DND-41 (cell line): Measurements from ENCODE around the gene AP1S3.
"Not testable (repeated sequence)": the region's sequence is repeated elsewhere in the genome, so short reads cannot be mapped to it uniquely, and the experiment has no call there.

Source experiments
- ATAC-seq: fragments of 200-7000 bp; cut with Tn5 transposase; 3 replicates; pipeline ENCODE4 v1.9.1; 2021; ENCODE audit warnings: low read depth; ENCODE audit not compliant: insufficient read depth
- DNase-seq: peaks from one replicate; pipeline ENCODE4 v3.0.0-alpha.2; 2020
- H2AFZ ChIP-seq: 2 replicates; pipeline ENCODE4 v1.6.0; 2012; ENCODE audit warnings: low read depth, low read length
- H3K27ac ChIP-seq: 2 replicates; pipeline ENCODE4 v1.5.1; 2012; ENCODE audit warnings: low read length, inconsistent platforms
- H3K27me3 ChIP-seq: fragments of 200-600 bp; sonication (generic); 2 replicates; pipeline ENCODE4 v1.6.0; 2012; ENCODE audit warnings: low read length, mild to moderate bottlenecking, inconsistent platforms; ENCODE audit not compliant: insufficient read depth, poor library complexity
- H3K36me3 ChIP-seq: 2 replicates; pipeline ENCODE4 v1.5.1; 2012; ENCODE audit warnings: low read length, inconsistent platforms; ENCODE audit not compliant: insufficient read depth
- H3K4me1 ChIP-seq: 2 replicates; pipeline ENCODE4 v1.5.1; 2012; ENCODE audit warnings: mild to moderate bottlenecking, low read length; ENCODE audit not compliant: insufficient read depth
- H3K4me2 ChIP-seq: 2 replicates; pipeline ENCODE4 v1.6.0; 2012; ENCODE audit warnings: mild to moderate bottlenecking, moderate library complexity, low read length, inconsistent platforms; ENCODE audit not compliant: insufficient read depth
- H3K4me3 ChIP-seq, 2 experiments: fragments of 200-600 bp in 1 of 2; shearing (Covaris generic) in 1 of 2; 2 replicates each; pipeline ENCODE4 v1.5.1; 2012 to 2016; ENCODE audit warnings: inconsistent platforms in 2 of 2, low read length in 2 of 2, mild to moderate bottlenecking in 2 of 2, low read depth in 1 of 2, moderate library complexity in 1 of 2
- H3K79me2 ChIP-seq: 2 replicates; pipeline ENCODE4 v1.6.0; 2012; ENCODE audit warnings: low read length, inconsistent platforms; ENCODE audit not compliant: insufficient read depth
- H3K9ac ChIP-seq: 2 replicates; pipeline ENCODE4 v1.6.0; 2012; ENCODE audit warnings: low read depth, mild to moderate bottlenecking, inconsistent platforms, low read length, moderate library complexity
- H3K9me3 ChIP-seq: 2 replicates; pipeline ENCODE4 v1.5.1; 2012; ENCODE audit warnings: low read length, moderate library complexity, mild to moderate bottlenecking, inconsistent platforms; ENCODE audit not compliant: insufficient read depth, severe bottlenecking
- H4K20me1 ChIP-seq: 2 replicates; pipeline ENCODE4 v1.6.0; 2012; ENCODE audit warnings: low read length; ENCODE audit not compliant: insufficient read depth
- EZH2 ChIP-seq: IDR thresholded peaks from 3 replicates; pipeline ENCODE4 v1.6.1; 2012; ENCODE audit warnings: borderline replicate concordance, low read depth, mild to moderate bottlenecking, moderate library complexity, low read length, inconsistent platforms; ENCODE audit not compliant: severe bottlenecking
- TF ChIP-seq, protein P1 (sequence below): IDR thresholded peaks from 2 replicates; pipeline ENCODE4 v1.5.1; 2012; ENCODE audit warnings: borderline replicate concordance, low read length, moderate library complexity, mild to moderate bottlenecking; ENCODE audit not compliant: poor library complexity, severe bottlenecking; ENCODE audit errors: extremely low read depth

AP1S3 gene

DNA sequence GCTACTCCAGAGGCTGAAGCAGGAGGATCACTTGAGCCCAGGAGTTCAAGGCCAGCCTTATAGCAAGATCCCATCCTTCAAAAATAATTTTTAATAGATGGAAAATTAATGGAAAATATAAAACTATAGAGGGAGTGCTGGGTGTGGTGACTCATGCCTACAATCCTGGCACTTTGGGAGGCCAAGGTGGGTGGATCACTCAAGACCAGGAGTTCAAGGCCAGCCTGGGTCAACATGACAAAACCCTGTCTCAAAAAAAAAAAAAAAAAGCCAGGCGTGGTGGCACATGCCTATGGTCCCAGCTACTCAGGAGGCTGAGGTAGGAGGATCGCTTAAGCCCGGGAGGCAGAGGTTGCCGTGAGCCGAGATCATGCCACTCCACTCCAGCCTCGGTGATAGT lies 48.0 kb downstream of the AP1S3 start:
- H3K4me1 ChIP-seq = no peaks in the 10 kb centered on the region
- TF ChIP-seq EZH2 = no peak
- TF ChIP-seq, protein P1, sequence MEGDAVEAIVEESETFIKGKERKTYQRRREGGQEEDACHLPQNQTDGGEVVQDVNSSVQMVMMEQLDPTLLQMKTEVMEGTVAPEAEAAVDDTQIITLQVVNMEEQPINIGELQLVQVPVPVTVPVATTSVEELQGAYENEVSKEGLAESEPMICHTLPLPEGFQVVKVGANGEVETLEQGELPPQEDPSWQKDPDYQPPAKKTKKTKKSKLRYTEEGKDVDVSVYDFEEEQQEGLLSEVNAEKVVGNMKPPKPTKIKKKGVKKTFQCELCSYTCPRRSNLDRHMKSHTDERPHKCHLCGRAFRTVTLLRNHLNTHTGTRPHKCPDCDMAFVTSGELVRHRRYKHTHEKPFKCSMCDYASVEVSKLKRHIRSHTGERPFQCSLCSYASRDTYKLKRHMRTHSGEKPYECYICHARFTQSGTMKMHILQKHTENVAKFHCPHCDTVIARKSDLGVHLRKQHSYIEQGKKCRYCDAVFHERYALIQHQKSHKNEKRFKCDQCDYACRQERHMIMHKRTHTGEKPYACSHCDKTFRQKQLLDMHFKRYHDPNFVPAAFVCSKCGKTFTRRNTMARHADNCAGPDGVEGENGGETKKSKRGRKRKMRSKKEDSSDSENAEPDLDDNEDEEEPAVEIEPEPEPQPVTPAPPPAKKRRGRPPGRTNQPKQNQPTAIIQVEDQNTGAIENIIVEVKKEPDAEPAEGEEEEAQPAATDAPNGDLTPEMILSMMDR = no peak
- DNase-seq = no peak
- ATAC-seq = no peak
- H3K9me3 ChIP-seq = no peaks in the 10 kb centered on the region
- H3K9ac ChIP-seq = no peak overlapping the region
- H2AFZ ChIP-seq = no peak overlapping the region
- no peaks in the 10 kb centered on the region for H3K27me3 ChIP-seq
- H3K79me2 ChIP-seq = no peaks in the 10 kb centered on the region
- no peak overlapping the region for H3K4me2 ChIP-seq
- no peaks in the 10 kb centered on the region for H4K20me1 ChIP-seq
- no peaks in the 10 kb centered on the region for H3K36me3 ChIP-seq
- no peak overlapping the region for H3K27ac ChIP-seq
- H3K4me3 ChIP-seq = no peak overlapping the region

DNA sequence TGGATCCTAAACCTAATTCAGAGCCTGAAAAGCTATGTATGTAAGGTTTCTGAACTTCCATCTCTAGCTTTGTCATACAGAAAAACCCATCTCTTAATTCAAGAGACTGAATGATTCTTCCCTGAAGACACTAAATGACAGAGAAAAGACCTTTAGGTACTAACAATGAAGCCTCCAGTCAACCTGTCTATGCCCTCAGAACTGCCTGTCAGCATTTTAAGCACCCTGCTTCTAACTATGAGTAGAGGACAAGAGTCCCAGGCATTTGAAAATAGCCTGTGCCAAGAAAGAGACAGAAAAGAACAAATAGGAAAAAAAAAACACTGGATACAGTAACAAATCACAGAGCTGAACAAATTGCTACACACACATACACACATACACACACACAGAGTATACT lies 48.6 kb downstream of the AP1S3 start:
- H3K4me3 ChIP-seq = no peak overlapping the region
- H3K36me3 ChIP-seq = no peaks in the 10 kb centered on the region
- H3K4me2 ChIP-seq = no peak overlapping the region
- TF ChIP-seq EZH2 = no peak
- TF ChIP-seq, protein P1 = no peak
- no peak overlapping the region for H2AFZ ChIP-seq
- ATAC-seq = no peak
- H3K9ac ChIP-seq = no peak overlapping the region
- no peak overlapping the region for H3K27ac ChIP-seq
- H3K79me2 ChIP-seq = no peaks in the 10 kb centered on the region
- no peaks in the 10 kb centered on the region for H3K27me3 ChIP-seq
- H4K20me1 ChIP-seq = no peaks in the 10 kb centered on the region
- H3K9me3 ChIP-seq = no peaks in the 10 kb centered on the region
- no peaks in the 10 kb centered on the region for H3K4me1 ChIP-seq
- DNase-seq = no peak

DNA sequence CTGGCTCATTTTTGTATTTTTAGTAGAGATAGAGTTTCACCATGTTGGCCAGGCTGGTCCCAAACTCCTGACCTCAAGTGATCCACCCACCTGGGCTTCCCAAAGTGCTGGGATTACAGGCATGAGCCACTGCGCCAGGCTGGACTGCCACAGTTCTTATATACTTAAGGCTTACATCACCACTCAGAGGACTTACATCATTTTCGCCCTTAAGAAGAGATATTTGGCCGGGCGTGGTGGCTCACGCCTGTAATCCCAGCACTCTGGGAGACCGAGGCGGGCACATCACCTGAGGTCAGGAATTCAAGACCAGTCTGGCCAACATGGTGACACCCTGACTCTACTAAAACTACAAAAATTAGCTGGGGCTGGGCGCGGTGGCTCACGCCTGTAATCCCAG lies 49.3 kb downstream of the AP1S3 start:
- not testable (repeated sequence) for H3K4me3 ChIP-seq, H2AFZ ChIP-seq, H3K4me2 ChIP-seq, ATAC-seq, H4K20me1 ChIP-seq, H3K9me3 ChIP-seq, H3K4me1 ChIP-seq, H3K79me2 ChIP-seq, H3K9ac ChIP-seq, H3K36me3 ChIP-seq, H3K27ac ChIP-seq, DNase-seq, H3K27me3 ChIP-seq

DNA sequence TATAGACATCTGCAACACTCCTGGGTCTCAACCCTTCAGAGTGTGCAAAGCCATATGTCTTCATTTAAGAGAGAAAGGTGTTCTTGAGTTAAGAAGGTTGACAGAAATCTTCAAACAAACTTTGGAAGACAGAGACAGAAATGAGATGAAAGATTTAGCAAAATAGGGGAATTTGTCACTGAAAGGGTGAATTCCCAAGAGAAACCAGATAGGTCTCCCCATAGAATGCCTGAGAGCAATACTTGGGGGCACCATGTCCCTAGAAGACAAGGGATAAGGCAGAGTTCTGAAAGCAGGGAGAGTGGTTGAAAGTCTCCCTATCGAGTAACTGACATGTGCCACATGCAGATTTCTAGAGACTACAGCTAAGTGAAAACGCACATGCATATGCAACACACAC lies 50.0 kb downstream of the AP1S3 start:
- H3K9me3 ChIP-seq = no peaks in the 10 kb centered on the region
- TF ChIP-seq, protein P1 = no peak
- no peak for TF ChIP-seq EZH2
- no peak overlapping the region for H3K4me3 ChIP-seq
- no peaks in the 10 kb centered on the region for H3K27me3 ChIP-seq
- H4K20me1 ChIP-seq = no peaks in the 10 kb centered on the region
- H3K4me1 ChIP-seq = no peaks in the 10 kb centered on the region
- DNase-seq (no peak), ATAC-seq (no peak)
- H2AFZ ChIP-seq = no peak overlapping the region
- no peak overlapping the region for H3K4me2 ChIP-seq
- no peak overlapping the region for H3K27ac ChIP-seq
- no peaks in the 10 kb centered on the region for H3K79me2 ChIP-seq
- H3K9ac ChIP-seq = no peak overlapping the region
- no peaks in the 10 kb centered on the region for H3K36me3 ChIP-seq
